Measurements from ENCODE around the gene RAB10. TPM values are rescaled to one million over a fixed set of nuclear protein-coding genes. Genes with fewer than 3 reads are reported as not detected.

Gene RAB10
- total and polyA plus RNA-seq, 9 of the 15 experiments (the other 6 are each of a cell fraction or from before 2014, with no cell fraction given) = 25.1 to 214 (median 157) TPM

GRCh38 chr2:26184555-26185303 lies 150.8 kb downstream of the RAB10 start (continued):
- TF ChIP-seq STAG1 (CRISPR knock-in tag; IDR thresholded peaks at IDR 0.05; ENCODE audit: borderline replicate concordance) (peak; percentile 53; the same call in 1 of the 2 replicates), TCF3 (CRISPR knock-in tag; IDR thresholded peaks at IDR 0.05) (peak; percentile 47), THAP12 (CRISPR knock-in tag; IDR thresholded peaks at IDR 0.05) (peak; percentile 60), OTX1 (CRISPR knock-in tag; IDR thresholded peaks at IDR 0.05) (no peak), ZNF589 (CRISPR knock-in tag; IDR thresholded peaks at IDR 0.05; ENCODE audit: low read depth) (peak; percentile 91), PHF8 (IDR thresholded peaks at IDR 0.05; ENCODE audit: borderline replicate concordance, low read length) (peak; percentile 79; the same call in 1 of the 2 replicates), NEUROD1 (IDR thresholded peaks at IDR 0.05; ENCODE audit: borderline replicate concordance, low read depth, low read length, partially characterized antibody) (no peak), ZBTB12 (CRISPR knock-in tag; IDR thresholded peaks at IDR 0.05) (peak; percentile 43; the same call in 1 of the 2 replicates), TBP (optimal IDR thresholded peaks at IDR 0.05; ENCODE audit: low read depth, low read length) (peak; percentile 63), E2F8 (IDR thresholded peaks at IDR 0.05; ENCODE audit: low read depth, partially characterized antibody) (no peak), RBM34 (IDR thresholded peaks at IDR 0.05; ENCODE audit: borderline replicate concordance, insufficient read depth, low read length) (no peak), NFRKB (IDR thresholded peaks at IDR 0.05; ENCODE audit: low read depth) (no peak), TEAD1 (CRISPR knock-in tag; IDR thresholded peaks at IDR 0.05) (peak in 1 of 2 experiments; percentile 84; a peak in 2 of 4 replicates), ZNF232 (CRISPR knock-in tag; IDR thresholded peaks at IDR 0.05) (no peak), IRF2 (CRISPR knock-in tag; IDR thresholded peaks at IDR 0.05) (0 out of 2 replicates have a peak, but pooled peaks have one; percentile 73), TAF15 (IDR thresholded peaks at IDR 0.05; ENCODE audit: low read depth, low read length) (no peak)
- TF ChIP-seq, protein P1, sequence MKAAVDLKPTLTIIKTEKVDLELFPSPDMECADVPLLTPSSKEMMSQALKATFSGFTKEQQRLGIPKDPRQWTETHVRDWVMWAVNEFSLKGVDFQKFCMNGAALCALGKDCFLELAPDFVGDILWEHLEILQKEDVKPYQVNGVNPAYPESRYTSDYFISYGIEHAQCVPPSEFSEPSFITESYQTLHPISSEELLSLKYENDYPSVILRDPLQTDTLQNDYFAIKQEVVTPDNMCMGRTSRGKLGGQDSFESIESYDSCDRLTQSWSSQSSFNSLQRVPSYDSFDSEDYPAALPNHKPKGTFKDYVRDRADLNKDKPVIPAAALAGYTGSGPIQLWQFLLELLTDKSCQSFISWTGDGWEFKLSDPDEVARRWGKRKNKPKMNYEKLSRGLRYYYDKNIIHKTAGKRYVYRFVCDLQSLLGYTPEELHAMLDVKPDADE (conservative IDR thresholded peaks at IDR 0.05; ENCODE audit: control insufficient read depth, low read depth, low read length) = peak; percentile 57; the same call in 1 of the 2 replicates
